ENCODE measurements around the gene TMEM121.
"Not testable (repeated sequence)": the region's sequence is repeated elsewhere in the genome, so short reads cannot be mapped to it uniquely, and the experiment has no call there.

TMEM121 gene

GRCh38 chr14:105528586-105529318, 2.4 kb downstream of the TMEM121 start:
- no peak for DNase-seq

GRCh38 chr14:105529319-105529568, 2.9 kb downstream of the TMEM121 start:
- DNase-seq: no peak

GRCh38 chr14:105529569-105530284, 3.3 kb downstream of the TMEM121 start:
- DNase-seq: no peak

DNA sequence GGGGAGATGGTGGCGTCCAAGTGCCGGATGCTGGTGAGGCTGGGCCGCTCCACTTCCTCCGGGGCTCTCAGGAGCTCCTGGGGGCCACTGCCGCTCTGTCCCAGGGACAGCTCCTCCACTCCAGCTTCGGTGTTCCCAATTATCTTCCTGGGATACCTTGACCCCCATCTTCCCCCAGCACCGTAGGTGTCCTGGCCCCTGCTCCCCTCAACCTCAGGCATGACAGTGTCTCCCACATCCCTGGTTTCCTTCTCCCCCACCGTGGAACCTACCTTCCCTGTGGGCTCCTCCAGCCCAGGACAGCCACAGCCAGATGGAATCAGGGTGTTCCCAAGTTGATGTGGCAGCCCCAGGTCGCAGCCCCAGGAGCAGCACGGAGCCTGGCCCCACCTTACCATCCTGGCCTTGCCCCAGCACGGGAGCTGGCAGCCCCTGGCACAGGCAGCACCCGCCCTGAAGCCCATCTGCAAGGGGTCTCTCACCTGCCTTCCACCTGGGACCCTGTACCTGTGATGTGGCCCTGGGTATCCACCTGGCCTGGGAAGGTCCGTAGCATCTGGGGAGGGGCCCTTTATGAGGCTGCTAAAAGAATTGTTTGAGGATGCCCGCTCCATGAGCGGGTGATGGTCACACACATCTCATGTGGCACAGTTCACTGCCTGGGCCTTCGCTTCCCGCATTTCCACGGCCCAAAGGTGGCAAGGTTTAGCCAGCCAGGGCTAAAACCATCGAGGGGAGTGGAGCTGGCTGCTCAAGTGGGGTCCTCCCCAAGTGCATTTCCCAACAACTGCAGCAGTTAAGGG, 4.1 kb downstream of the TMEM121 start:
- DNase-seq: no peak

- DNase-seq: no peak
Measured at GRCh38 chr14:105531088-105531893, 4.9 kb downstream of the TMEM121 start.

DNA sequence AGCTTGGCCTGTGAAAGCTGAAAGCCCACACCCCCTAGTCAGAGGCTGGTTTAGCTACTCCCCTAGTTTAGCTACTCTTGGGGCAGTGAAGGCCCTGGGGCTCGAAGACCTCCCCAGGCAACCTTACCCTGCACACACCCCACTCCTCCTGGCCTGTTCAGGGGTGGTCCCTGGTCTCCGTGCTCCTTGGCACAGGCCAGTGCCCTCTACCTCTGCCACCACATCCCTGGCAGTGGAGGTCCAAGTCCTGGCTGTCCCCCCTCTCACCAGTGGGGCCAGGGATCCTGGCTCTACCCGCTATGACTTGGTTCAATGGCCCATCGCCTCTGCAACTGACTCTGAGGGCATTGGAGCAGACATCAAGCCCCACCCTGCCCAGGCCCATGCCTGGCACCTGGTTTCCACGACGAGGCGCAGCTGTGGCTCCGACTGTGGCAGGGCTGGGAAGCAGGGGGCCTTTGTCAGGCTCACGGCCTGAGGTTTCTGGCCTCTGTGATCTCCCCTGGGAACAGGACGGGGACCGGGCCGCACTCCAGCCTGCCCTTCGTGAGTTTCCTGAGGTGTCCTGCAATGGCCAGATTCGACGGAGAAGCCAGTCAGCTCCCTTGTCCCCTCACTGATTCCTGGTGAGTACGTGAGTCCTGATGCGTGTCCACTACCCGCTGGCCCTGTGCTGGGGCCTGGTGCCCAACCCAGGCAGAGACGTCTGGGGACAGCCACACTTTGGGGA, 5.7 kb downstream of the TMEM121 start:
- DNase-seq: no peak

GRCh38 chr14:105532735-105533141, 6.4 kb downstream of the TMEM121 start:
- peak; percentile 39 for DNase-seq

DNA sequence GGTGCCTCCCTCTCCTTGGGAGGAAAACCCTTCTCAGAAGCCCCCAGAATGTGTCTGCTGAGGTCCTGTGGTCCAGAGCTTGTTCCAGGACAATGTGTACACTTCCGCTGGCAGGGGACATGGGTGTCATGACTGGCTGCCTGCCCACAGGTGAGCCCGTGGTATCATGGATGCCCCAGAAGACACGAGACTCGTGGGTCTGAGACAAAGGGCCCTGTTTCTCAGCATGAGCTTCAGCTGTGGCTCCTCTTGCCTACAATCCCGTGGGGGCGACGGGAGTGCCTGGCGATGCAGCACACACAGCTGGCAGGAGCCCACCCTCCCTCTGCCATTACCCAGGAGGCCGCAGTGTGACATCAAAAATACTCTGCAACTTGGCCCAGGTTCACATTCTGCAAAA, 7.0 kb downstream of the TMEM121 start:
- DNase-seq: no peak

DNA sequence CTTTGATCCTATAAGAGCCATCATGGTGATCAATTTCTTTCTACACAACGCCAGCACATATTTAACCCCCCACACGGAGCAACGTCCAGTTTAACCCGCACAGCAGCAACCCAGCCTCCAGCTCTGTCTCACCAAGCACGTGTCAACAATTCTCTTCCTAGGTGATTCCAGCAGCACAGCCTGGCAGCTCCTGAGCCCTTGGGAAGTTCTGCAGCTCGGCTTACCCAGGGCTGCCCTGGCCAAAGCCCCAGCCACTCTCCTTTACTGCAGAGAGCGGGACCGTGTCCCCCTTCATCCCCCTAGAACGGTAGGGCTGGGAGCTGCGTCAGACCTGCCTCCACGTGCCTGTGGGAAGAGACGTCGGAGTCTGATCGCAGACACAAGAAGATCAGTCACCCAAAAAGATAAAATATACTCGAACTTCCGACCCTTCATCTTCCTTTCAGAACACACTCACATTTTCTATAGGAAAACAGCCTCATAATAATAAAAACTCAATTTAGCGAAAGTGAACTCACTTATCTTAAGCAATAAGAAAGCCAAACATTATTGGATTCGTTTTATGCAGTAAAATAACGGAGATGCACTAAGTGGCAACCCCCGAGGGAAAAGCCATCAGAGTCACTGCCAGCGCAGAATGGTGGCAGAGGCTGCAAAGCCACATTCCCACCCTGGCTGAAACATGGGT, 7.6 kb downstream of the TMEM121 start:
- no peak for DNase-seq

DNA sequence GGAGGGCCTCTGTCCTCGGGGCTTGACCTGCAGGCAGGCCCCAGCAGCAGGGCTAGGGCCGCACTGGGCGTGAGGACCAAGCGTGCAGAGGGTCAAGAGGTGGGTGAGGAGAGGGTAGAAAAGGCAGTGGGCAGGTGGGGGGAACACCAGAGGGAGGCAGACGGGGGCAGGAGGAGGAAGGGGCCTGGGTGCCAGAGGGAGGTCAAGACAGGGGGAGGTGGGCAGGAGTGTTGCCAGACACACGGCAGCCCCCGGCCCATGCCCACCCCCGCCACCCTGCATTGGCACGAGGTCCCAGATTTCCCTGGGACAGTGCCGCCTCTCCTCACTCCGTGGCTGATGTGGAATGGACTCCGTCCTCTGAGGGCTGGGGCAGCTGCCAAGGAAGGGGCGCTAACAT, 8.2 kb downstream of the TMEM121 start:
- DNase-seq: no peak

GRCh38 chr14:105536051-105536450, 9.7 kb downstream of the TMEM121 start:
- no peak for DNase-seq

DNA sequence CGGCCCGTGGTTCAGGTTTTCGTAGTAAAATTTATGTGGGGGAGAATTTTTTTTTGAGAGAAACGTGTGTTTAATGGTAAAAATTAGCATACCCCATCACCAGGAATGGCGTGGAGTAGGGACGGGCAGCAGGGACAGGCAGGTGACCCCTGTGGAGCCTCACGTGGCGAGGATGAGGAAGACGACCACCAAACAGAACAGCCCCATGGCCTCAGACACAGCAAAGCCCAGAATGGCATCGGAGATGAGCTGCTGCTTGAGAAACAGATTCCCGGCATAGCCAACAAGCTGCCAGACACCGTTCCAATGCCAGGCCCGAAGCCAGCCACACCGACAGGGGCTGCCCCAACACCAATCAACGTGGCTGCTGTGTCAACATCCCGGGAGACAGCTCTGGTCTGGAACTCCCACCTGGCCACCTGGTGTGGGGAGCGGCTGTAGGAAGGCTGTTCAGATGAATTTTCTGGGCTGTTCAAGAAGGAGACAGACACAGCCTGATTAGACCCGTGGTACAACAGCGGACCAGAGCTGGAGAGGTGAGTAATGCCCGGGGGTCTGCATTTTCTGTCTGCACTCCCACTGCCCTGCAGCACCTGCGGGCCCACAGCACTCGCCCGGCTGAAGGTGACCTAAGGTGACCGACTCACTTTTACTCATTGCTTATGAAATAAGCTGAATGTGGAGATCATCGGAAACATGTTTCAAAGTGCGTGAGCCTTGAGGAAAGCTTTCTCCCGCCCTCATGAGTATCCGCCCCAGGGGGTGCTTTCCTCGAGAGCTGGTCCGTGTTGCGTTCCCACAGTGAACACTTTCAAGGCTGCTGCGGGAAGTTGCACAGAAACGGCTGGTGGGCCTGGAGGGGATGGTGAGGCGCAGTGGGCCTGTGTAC, 10.6 kb downstream of the TMEM121 start:
- DNase-seq: no peak

GRCh38 chr14:105537580-105538474, 11.4 kb downstream of the TMEM121 start:
- peak; percentile 50 for DNase-seq

GRCh38 chr14:105538481-105539049, 12.2 kb downstream of the TMEM121 start:
- no peak for DNase-seq

GRCh38 chr14:105540811-105541210, 14.4 kb downstream of the TMEM121 start:
- DNase-seq: no peak

DNA sequence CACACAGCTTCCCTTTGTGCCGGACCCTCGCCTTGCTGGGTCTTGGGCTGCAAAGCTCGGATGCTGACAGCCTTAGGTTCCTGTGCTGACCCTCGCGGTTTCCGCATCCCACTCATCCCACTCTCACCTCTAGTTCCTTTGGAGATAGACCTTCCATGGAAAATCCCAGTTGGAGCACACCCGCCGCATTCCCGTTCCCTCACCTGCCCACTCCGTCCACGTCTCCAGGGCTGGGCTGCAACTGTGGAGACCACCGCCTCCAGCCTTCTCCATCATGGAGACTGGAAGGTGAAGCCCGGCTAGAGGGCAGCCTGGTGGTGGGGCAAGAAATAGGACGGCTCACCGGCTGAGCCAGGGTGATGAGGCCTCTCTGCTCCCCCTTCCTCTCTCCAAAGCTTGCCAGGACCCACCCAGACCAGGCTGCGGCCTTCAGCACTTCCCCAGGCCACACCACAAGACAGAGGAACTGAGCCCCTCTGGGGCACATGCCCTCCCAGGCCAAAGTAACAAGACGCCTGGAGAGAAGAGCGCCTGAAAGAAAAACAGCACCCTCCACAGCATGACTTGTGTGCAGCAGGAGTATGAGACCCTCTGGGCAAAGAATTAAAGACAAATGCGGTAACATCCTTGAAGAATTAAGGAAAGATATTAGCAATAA, 15.0 kb downstream of the TMEM121 start:
- no peak for DNase-seq

DNA sequence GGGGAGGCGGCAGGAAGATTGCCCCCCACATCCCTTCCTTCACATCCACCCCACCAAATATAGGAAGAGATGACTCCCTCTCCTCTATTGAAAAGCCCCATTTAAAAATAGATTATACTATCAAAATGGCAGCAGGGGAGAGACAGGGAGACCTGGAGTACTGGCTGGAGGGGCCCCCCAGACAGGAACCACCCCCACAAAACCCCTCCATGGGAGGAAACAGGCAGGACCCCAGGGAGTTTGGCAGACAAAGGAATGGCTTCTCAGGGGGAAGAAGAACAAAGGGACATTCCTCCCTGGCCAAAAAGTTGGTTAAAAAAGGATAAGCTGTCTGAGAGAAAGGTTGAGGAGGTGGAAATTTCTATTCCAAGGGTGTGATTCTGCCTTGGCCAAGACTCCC, 19.3 kb downstream of the TMEM121 start:
- not testable (repeated sequence) for DNase-seq

DNA sequence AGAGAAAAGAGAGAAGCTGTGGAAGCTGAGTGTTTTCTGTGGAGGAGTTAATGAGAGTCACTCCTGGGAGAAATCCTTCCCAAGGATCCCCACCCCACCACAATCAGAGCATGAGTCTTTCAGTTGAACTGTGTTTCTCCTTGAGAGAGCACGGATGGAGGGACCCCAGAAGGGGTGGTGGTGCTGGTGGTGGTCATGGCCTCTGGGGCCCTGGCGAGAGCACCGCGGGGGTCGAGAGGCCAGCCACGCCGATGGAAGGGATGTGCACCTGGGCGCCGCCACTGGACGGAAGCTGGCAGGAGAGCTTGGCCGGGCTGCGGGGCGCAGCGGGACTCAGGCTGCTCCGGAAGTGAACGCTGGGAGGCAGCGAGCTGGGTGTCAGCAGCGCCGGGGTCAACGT, 20.0 kb downstream of the TMEM121 start:
- DNase-seq: not testable (repeated sequence)

DNA sequence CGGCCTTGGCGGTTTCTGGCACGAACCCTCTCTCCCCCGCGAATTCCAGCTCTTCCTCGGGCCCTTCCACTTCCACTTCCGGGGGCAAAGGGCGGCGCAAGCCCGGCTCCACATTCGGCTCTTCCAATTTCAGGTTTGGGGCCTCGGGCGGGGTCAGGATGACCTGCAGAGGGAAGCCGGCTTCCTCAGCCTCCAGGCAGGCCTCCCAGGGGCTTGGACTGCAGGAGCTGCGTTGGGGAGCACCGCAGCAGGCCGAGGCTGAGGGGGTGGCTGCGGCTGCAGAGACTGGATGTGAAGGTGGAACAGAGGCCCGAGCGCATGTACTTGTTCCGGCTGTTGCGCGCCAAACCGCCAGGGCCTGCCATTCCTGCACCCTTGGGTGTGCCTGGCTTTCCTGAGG, 20.7 kb downstream of the TMEM121 start:
- DNase-seq: not testable (repeated sequence)
